Thyroid gland (tissue), 4 donors: ENCODE measurements around the gene TMEM183A.

ENCODE experiments used
- CTCF ChIP-seq, 6 experiments: fragments of 200-600 bp in 3 of 6; fragments of 450-650 bp in 3 of 6; sonication (generic) in 3 of 6; IDR thresholded peaks; one replicate each; pipeline ENCODE4 v1.5.1; 2016 to 2019; ENCODE audit warnings: antibody characterized with exemption in 6 of 6, mild to moderate bottlenecking in 2 of 6, inconsistent platforms in 1 of 6, moderate library complexity in 1 of 6
- POLR2A ChIP-seq, 2 donors: fragments of 450-650 bp; IDR thresholded peaks; one replicate each; pipeline ENCODE4 v1.6.1; 2017; ENCODE audit warnings: antibody characterized with exemption in 2 of 2, mild to moderate bottlenecking in 2 of 2, moderate library complexity in 1 of 2

GRCh38 chr1:203017692-203018091 lies 10.5 kb downstream of the TMEM183A start:
- TF ChIP-seq CTCF (IDR thresholded peaks at IDR 0.05) (no peak), POLR2A (IDR thresholded peaks at IDR 0.05) (no peak)
